Femur (tissue), 1 donor: ENCODE results near the gene ARAP3.

ENCODE experiments used
- DNase-seq: peaks from one replicate; pipeline ENCODE4 v3.0.0-alpha.2; 2017

ARAP3 gene

DNA sequence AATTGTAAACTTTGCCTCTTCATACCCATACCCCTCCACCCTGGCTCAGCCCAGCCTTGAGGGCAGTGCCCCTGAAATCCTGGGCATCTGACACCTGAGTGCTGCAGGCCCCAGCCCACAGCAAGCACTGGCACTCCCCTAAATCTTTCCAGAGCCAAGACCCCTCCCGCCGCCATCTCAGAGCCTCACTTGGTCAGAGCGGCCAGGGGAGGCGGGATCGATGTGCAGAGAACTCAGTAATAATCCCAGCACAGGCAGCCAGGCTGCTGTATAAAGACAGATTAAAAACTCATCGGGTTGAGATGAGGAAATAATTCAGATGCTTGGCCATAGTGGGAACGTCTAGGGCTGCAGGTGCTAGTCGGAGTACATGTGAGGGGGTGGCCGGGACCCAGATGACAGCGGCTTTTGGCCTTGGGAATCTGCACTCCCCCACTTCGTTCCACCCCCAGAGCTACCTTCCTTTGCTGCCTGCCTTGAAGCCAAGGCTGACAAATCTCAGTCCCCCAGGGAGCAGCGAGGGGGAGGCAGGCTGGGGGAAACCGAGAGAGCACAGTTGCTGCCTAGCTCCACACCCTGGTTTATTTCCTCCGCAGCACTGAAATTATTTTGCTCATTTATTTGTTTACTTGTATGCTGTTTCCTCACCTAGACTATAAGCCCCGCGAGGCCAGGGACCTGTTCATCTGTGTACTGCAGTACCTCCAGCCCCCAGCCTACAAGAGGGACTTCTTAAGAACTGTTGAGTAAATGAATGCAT, 19.5 kb upstream of the ARAP3 start:
- no peak for DNase-seq

- no peak for DNase-seq
Measured at GRCh38 chr5:141697586-141697985, 15.6 kb upstream of the ARAP3 start.

DNA sequence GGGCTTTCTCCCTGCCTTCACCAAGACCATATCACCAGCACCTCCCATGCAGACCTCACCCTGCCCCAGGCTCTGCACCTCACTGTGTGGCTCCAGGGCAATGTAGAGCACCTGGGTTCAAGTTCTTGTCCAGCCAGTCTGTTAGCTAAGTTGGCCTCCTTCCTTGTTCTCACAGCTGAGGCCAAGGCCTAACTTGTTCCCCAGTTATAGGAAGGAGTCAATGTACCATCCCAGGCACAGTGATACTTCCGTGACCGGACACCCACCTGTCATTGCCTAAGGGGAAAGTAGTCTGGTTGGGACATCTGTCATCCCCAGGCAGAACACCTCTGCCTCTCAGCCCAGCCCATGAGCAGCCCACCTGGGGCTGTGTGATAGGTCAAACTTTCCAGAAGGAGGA, 14.4 kb upstream of the ARAP3 start:
- no peak for DNase-seq

GRCh38 chr5:141695627-141696215, 13.7 kb upstream of the ARAP3 start:
- peak; percentile 63 for DNase-seq

- DNase-seq, result no peak
Measured at GRCh38 chr5:141694479-141694878, 12.4 kb upstream of the ARAP3 start.

DNA sequence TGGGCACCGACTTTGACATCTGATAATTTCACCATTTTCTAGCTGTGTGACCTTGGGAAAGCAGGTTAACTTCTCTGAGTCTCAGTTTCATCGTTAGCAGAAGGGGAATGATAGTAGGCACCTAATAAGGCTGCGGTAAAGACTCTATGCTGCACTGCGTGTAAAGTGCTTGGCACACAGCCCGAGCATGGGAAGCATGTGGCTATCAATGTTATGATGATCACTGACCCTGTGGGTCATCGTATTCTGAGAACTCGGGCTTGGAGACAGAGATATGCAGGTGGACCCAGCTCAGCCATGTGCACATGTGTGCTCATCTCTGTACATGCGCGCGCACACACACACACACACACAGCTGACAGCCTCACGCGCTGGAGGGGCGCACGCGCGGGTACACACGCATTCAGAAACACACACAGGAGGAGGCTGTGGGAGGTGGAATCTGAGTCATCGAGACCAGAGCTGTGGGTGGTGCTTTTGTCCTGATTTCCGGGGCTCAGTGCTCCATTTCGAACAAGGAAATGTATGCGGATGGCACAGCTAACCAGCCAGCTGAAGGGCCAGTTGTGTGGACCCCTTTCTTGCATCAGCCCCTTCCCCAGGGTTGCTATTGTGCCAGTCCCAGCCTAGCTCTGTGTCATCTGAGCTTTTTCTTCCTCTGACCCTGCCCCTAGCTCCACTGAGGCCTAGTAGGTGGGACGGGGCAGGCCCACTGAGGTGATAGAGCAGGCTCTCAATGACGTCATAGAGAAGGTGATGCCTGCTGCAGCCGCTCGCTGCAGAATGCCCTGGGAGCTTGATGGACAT, 11.1 kb upstream of the ARAP3 start:
- DNase-seq, result no peak

GRCh38 chr5:141692533-141692888, 10.5 kb upstream of the ARAP3 start:
- no peak for DNase-seq

DNA sequence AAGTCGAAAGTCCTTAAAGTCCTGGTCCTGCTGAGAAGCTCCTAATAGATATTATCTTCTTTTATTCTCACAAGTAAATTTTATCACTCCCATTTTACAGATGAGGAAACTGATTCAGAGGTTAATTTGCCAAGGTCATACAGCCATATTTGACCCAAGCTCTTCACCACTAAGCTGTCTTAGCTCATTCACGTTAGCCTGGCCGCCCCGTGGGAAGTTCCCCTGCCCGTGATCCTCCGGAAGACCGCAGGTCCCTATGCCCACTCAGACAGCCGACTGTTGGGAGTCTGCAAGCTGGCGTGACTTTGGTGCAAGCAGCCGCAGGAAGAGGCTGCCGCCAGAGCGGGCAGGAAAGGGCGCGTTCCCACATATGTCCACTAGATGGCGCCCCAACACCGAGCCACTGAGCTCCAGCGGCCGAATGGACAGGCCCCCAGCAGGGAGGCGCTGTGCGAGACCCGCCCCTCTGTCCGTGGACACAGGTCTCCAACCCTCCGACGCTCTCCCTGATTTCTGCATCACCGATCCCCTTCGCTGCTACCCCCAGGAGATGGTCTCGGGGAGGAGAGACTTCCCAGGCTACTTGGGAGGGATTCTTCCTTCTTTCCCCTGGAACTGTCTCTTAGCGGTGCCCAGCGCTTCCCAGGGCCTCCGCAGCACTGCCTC, 10.0 kb upstream of the ARAP3 start:
- DNase-seq, result peak; percentile 91

DNA sequence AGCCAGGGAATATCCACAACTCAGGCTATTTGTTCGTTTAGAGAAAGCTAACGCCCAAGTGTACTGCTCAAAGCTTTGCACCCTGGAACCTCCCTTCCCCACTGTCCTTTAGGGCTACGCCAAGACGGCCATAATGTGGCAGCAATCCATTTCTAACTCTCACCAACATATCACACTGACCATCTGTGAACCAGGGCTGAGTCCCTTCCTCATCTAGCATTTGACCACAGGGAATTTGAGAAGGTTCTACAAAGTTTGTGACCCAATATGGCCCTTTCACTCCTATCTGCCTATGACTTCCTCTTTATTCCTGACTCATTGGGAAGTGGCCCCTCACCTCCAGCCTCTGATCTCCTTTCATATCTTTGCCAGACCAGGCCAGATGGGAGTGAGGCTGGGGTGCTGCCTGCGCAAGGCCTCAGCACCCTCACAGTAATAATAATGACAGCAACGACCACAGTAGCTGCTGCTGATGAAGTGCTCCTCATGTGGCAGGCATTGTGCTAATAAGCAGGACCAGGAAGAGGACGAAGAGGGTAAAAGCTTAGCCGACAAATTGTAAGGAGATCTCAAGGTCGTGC, 9.3 kb upstream of the ARAP3 start:
- no peak for DNase-seq

DNA sequence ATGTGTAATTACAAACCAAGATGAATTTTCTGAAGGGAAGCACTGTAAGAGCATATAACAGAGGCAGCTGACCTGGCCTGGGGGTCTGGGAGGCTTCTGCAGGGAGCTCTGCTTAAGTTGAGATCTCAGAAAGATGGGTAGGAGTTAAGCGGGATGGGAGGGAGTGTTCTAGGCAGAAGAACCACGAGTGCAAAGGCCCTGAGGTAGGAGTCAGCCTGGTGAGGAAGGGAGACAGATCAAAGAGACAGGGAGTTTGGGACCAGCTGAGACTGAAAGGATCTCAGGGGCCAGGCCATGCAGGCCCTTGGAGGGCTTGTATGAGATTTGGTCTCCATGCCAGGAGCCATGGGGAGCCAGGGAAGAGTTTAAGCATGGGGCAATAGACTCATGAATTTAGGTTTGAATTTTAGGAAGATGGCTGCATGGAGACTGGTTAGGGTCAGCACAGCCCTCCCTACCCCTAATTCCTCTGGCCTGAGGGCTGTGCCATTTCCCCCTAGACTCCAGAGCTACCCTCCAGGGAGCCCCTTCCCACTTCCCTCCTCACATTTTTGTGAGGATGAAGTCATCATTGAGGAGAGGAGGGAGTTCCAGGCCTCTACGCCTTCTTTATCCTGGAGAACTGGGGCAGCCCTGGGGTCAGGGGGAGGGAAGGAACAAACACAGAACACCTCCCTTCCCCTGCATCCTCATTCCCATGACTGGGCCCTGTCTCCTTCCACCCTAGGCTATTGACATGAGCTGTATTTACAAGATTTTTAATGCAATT, 4.8 kb upstream of the ARAP3 start:
- DNase-seq, result no peak

DNA sequence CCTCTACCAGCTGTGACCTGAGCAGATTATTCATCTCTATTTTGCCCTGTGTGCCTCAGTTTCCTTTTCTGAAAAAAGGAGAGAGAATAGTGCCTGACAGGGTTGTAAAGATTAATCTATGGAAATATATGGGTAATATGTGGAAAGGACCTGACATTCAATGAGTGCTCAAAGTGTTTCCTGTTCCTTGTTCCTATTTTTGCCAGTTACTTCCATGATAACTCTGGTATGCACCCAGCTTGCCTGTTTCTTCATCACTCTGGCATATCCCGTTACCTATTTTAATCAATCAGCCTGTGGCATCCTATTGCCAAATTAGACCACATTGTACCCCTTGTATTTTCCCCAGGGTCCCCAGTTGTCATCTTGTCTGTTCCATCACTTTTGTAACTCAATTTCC, 3.6 kb upstream of the ARAP3 start:
- DNase-seq, result no peak

DNA sequence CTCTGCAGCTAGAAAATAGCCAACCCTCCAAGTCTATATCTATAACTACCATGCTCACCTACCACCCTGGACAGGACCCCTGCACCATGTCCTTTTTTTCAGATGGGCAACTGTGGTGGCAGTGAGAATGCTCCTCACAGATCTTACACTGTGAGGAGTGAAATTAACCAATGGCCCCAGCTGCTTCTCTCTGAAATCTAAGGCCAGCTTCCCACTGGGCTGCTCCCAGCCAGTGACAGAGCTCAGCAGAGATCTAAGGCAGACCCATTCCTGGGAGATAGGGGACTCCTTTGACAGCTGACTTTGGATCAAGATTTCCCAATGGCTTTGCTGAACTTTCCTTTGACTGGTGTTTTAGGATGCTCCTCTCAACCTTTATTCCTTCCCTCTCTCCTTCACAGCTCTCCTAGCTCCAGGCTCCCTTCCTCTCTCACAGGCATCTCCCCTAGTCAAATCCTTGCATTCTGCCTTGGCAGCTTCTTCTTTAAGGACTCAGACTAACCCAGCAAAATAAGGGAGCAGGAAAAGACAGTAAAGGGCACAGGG, 1.6 kb upstream of the ARAP3 start:
- no peak for DNase-seq

- no peak for DNase-seq
Measured at GRCh38 chr5:141681295-141681694, 735 bp downstream of the ARAP3 start.

- peak; percentile 70 for DNase-seq
Measured at GRCh38 chr5:141680751-141681201, 1.3 kb downstream of the ARAP3 start.

DNA sequence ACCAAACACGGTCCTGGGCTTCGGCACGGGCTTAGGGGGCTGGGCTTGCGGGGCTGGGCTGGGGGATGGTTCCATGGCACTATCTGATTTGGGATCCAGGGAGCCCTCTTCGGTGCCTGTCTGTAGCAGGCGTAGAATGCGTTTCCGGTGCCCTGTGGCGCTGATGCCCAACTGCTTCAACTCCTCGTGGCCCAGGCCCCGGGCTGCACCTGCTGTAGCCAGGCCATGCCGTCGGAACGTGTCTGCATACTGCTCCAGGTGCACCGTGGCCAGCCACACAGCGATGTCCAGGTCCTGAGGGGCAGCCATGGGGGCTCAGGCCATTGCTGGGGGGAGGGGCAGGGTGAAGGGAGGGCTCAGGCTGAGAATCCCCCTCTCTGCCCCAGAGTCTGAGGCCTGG, 1.9 kb downstream of the ARAP3 start:
- DNase-seq, result no peak

- no peak for DNase-seq
Measured at GRCh38 chr5:141677415-141677814, 4.6 kb downstream of the ARAP3 start.

- DNase-seq, result no peak
Measured at GRCh38 chr5:141675672-141676071, 6.4 kb downstream of the ARAP3 start.

- no peak for DNase-seq
Measured at GRCh38 chr5:141674747-141675146, 7.3 kb downstream of the ARAP3 start.

- no peak for DNase-seq
Measured at GRCh38 chr5:141672841-141673813, 8.9 kb downstream of the ARAP3 start.

DNA sequence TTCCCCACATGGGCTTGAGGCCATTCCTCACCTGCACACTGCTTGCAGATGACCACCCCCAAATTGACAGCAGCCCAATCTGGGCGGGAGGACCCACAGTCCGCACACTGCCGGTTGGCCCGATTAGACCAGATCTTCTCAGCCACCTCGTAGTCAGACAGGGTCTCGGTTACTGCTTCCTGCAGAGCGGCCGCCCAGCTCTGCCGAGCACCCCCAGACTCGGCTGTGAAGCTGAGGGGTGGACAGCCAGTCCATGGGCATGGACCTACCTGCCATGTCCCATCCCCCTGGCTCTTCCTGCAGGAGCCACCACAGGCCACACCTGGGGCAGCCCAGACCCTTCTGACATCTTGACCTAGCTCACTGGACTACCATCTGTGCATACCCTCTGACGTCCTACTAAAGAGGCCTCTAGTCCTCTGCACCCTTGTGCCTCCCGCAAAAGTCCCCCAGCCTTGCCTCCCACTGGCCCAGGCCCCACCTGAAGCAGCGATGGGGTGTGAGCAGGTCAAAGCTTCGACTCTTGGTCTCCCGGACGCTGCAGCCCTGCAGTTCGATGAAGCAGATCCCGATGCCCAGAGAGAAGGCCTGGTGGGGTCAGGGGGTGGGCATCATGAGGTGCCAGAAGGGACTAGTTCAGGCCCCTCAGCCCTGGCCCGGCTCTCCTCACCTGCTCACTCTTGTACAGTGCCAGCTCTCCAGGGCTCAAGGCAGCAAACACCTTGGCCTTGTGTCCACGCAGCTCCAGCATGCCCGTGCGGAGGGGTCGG, 9.8 kb downstream of the ARAP3 start:
- no peak for DNase-seq
